GM19324 (cell line): ENCODE measurements around the gene TMEM91.

Experiments used
- ATAC-seq: cut with Tn5 transposase; IDR thresholded peaks from one replicate; pipeline ENCODE4 v1.9.1; 2021; ENCODE audit warnings: mild to moderate bottlenecking, moderate library complexity; ENCODE audit not compliant: unreplicated experiment, low FRiP score

The TMEM91 gene

DNA sequence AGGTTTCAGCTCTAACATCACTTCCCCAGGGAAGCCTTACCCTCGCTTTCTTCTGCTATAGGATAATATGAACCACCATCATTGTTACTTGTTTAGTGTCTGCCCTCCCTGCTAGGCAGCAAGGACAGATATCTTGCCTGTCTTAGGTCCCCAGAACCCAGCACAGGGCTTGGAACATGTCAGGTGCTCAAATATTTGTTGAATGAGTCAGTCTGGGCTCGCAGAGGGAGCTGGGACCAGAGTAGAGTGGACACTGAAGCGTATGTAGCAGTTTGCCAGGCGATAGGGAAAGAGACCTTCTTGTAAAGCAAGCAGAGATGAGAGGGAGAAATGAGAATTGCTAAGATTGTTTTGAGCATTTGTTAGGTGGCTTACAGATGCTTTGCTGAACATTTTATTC lies 33.0 kb downstream of the TMEM91 start:
- no peak for ATAC-seq

DNA sequence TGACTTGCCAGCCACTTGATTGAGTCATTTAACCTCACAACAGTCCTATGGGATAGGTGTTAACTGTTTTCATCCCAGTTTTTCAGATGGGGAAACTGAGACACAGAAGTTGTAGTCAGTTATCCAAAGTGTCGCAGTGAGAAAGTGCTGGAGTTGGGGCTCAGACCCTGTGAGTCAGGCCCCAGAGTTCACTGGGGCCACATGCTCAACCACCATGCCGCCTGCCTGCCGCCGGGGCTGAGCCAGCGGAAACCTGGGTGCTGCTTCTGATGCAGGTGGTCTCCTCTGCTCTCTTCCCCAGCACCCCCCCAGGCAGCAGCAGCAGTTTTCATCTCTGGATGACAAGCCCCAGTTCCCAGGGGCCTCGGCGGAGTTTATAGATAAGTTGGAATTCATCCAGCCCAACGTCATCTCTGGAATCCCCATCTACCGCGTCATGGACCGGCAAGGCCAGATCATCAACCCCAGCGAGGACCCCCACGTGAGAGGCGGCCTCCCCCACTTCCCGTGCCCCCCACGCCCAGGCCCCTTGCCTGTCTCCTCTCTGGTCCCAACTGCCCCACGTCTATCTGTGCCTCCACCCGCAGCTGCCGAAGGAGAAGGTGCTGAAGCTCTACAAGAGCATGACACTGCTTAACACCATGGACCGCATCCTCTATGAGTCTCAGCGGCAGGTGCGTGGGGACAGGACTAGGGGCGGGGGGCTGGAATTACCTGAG lies 34.2 kb downstream of the TMEM91 start:
- no peak for ATAC-seq

DNA sequence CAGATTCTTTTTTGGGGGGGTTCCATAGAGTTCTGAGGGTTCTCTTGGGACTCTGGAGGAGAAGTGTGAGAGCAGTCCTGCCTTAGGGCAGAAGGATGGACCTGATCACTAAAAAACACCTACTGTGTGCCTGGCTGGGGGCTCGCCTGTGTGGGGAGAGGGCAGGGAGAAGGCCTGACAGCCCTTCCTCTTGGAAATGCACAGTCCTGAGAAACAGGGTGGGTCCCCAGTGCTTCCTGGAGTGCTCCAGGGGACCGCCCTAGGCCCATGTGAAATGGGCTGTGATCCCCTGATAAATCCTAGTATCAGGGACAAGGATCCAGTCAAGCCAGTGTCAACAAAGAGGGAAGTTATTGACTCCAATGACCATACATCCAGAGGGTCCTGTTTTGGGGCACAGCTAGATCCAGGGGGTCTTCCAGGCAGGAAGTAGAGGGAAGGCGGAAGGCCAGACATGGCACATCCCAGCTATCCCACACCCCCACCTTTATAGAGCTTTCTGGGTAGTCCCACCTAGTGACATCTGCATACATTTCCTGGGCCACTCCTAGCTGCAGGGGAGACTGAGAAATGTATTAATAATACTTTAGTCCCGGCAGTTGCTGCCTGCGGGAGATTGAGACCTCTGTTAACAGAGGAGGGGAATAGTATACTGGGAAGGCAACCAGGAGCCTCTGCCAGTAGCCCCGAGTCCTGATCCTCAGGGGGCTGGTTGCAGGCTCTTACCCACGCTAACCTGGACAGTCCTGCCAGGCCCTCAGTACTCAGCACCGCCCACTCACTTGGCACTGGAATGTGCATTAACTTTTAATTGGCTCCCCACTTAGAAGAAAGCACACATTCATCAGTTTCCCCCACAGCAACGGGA lies 35.0 kb downstream of the TMEM91 start:
- ATAC-seq = no peak

DNA sequence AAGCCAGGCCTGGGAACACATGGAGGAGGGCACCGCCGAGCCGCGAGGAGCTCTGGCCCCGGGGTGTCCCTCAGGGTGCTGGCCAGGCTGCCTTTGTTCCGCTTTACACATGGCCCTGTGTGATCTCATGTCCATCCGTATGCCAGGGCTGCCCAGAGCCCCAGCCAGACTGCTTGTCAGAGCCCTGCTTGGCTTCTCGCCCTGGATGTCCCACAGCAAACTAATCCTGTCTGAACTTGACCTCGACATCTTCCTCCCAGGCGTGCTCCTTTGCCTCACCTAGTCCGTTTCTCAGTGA lies 35.6 kb downstream of the TMEM91 start:
- ATAC-seq = no peak

DNA sequence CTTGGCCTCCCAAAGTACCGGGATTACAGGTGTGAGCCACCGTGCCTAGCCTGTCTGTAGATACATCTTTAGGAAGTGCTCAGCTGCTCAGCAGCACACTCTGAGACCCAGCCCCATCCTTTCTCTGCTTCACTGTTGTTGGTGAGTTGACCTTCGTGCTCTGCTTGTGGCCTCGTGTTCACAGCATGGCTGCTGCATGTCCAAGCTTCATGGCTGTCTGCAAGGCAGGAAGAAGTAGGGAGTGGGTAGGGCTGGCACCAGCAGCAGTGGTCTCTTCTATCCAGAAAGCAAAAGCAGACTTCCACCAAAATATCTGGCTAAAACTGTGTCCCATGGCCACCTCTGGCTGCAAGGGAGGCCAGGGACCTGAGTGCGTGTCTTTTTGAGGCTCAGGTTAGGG lies 36.6 kb downstream of the TMEM91 start:
- no peak for ATAC-seq

DNA sequence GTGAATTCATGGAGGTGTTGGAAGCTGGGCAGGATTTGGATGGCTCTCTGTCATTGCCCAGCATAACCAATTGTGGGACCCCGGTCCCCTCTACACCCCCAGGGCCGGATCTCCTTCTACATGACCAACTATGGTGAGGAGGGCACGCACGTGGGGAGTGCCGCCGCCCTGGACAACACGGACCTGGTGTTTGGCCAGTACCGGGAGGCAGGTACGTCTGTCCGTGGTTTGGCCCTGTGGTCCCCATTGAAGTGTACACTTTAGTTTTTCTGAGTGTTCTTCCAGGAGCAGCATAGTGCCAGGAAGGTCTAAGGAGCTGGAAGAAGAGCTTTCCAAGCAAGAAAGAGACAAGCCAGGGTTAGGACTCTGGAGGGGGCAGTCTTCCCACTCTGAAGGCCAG lies 37.6 kb downstream of the TMEM91 start:
- no peak for ATAC-seq

DNA sequence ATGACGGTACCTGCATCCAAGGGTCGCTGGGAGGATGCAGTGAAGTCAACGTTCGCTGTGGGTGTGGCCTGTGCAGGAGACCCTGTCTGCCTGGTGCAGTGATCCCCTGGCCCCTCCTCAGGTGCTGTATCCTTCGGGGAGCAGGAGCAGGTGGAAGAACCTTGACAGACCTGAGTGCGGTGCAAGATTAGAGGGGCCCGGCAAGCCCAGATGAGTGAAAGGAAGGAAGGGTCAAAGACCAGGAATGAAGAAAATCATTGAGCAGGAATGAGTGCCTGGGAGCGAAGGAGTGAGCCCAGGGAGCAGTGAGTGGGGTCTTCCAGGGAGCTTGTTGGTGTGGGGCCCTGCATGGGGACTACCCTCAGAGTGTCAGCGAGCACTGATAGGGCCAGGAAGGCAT lies 38.1 kb downstream of the TMEM91 start:
- no peak for ATAC-seq

DNA sequence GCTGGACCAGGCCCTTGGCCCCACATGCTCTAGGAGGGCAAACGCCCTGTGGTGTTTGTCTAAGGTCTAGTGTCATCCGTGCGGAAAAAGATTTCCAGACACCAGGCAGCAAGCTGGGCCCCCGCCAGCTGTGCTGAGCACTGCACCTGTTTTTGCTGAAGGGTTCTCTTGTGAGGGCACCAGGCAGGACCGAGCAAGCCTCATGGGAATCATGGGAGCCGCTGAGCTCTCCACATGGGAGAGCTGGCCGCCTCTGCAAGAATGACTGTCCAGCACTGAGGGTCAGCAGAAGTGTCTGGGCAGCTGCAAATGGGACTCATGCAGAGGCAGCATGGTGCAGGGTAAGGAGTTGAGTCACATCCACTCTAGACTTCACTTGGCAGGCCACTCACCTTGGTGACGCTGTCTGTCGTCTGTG lies 38.8 kb downstream of the TMEM91 start:
- ATAC-seq = no peak

DNA sequence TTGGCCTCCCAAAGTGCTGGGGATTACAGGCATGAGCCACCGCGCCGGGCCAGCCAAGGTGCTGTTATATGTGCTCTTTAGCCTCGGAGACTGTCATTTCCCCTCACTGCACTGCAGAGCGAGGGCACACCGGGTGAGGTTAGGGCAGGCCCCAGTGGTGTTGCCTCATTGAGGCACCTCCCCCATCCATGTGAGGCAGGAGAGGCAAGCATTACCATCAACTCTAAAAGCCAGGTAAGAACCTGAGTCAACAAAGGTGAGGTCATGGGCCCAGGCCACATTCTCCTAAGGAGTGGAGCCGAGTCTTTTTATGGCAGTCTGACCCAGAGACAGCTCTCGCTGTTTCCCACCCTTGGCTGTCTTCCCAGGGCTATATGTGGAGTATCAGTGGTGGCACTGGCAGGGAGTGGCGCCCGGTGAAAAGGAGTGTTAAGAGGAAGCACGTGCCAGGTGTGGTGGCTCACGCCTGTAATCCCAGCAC lies 39.9 kb downstream of the TMEM91 start:
- no peak for ATAC-seq

DNA sequence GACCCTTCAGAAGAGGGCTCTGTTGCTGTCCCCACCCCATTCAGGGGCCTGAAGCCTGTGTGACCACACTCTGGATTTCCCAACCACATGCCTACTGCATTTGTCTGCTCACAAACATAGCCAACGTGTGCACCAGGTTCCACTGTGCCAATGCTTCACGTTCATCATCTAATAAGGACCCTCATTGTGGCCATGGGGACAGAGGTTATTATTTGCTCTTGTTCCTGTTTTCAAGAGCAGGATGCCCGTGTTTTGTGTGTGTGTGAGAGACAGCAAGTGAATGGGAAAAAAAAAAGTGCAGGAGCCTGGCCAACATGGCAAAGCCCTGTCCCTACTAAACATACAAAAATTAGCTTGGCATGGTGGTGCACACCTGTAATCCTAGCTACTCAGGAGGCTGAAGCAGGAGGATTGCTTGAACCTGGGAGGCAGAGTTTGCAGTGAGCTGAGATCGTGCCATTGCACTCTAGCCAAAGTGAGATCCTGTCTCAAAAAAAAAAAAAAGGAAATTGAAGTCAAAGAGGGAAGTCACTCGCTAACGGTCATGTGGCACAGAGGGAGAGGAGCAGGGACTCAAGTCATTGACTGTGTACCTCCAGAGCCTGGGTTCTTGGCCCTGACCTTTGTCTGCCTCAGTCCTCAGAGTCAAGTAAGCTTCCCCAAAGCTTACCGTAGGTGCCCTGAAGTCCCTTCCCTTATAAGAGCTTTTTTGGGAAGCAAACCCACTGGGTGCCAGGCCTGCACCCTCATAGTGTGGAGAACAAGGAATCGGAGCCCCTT lies 44.0 kb downstream of the TMEM91 start:
- ATAC-seq = no peak

DNA sequence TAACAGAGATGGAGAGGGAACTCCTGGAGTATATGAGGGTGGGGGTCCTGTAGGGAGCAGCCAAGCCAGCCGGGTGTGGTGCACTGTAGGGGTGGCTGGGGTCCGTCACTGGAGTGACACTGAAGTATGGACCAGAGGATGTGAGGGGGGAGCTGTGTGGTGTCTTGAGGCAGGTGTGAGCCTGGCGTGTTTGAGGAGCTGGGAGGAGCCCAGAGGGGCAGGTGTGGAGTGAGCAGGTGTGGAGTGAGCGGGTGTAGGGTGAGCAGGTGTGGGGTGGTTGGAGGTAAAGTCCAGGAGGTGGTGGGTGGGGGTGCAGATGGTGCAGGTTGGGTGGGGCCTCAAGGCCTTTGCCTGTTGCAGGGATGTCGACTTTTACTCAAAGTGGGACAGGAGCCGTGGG lies 45.0 kb downstream of the TMEM91 start:
- ATAC-seq = no peak

DNA sequence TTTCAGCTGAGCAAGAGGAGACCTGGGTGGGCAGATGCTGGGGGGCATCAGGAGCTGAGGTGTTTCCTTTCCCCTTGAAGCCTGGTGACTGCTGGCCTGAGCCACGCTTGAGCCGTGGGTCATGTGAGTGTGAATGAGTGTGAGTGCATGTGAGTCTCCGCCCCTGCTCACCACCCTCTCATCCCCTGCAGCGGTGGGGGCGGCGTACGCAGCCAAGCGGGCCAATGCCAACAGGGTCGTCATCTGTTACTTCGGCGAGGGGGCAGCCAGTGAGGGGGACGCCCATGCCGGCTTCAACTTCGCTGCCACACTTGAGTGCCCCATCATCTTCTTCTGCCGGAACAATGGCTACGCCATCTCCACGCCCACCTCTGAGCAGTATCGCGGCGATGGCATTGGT lies 45.6 kb downstream of the TMEM91 start:
- ATAC-seq = no peak

DNA sequence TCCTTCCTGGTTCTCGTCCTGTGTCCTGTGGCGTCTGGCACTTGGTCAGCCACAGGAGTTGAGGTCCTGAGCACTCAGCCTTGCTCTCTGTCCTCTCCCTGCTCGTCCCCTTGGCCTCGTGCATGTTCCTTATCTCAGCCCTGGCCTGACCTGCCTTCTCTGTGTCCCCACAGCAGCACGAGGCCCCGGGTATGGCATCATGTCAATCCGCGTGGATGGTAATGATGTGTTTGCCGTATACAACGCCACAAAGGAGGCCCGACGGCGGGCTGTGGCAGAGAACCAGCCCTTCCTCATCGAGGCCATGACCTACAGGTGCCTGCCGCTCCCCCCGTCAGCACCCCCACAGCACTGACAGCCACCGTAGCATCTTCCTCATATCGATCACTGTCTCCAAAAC lies 46.1 kb downstream of the TMEM91 start:
- ATAC-seq = no peak

DNA sequence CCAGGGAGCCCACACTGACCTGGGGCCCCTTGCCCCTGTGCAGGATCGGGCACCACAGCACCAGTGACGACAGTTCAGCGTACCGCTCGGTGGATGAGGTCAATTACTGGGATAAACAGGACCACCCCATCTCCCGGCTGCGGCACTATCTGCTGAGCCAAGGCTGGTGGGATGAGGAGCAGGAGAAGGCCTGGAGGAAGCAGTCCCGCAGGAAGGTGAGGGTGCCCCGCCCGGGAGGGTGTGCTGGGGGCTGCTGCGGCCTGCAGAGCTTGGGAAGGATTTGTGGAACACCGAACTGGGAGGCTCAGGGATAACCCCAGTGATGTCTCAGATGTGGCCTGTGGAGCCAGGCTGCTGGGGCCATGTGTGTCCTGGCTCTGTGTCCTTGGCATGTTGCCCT lies 46.6 kb downstream of the TMEM91 start:
- ATAC-seq = no peak

DNA sequence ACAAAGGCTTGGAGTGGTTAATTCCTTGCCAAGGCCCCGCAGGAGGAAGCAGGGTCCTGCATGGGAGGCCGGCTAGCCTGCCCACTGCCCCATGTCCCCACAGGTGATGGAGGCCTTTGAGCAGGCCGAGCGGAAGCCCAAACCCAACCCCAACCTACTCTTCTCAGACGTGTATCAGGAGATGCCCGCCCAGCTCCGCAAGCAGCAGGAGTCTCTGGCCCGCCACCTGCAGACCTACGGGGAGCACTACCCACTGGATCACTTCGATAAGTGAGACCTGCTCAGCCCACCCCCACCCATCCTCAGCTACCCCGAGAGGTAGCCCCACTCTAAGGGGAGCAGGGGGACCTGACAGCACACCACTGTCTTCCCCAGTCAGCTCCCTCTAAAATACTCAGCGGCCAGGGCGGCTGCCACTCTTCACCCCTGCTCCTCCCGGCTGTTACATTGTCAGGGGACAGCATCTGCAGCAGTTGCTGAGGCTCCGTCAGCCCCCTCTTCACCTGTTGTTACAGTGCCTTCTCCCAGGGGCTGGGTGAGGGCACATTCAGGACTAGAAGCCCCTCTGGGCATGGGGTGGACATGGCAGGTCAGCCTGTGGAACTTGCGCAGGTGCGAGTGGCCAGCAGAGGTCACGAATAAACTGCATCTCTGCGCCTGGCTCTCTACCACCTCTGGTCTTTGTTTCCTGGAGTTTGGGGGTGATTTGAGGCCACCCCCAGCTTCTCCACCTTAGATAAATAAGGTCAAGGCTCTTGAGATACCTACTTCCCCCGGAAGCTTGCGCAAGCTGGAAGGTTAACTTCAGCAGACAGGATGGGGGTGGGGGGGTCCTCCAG lies 48.2 kb downstream of the TMEM91 start:
- ATAC-seq = no peak

DNA sequence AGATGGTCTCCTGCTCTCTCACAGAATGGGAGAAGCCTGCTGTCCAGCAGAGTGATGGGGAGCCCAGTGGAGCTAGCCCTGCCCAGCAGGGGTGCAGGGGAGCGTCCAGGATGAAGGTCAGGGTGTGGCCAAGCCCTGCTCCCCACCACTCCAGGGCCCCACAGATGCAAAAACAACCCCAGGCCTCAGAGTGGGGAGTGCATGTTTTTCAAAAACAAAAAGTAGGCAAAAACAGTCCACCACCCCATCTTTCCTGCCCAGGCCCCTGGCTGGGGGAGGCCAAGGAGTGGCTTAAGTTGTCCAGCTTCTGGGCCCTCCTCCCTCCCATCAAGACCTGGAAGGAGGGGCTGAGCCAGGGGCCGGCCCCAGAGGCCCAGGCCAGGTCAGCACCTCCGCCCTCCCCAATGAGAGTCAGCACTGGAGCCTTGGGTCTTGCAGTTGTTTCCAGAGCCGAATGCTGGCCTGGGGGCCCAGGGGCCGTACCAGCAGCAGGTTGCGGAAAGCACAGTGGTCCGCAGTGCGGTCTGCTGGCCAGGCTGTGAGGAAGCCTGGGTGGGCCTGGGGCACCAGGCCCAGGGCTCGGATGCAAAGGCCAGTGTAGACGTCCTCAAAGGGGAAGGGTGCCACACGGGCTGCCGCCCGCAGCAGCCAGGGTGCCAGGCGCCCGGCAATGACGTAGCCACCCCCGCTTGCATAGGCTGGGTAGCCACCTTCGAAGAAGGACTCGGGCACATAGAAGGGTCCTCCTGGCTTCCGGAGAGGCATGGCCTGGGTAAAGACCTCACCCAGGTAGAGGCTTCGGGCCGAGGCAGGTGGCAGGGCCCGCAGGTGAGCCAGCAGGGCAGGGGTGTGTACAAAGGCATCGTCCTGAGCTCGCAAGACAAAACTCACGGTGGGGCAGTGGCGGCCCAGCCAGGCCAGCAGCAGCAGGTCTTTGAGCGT lies 49.1 kb downstream of the TMEM91 start:
- no peak for ATAC-seq

DNA sequence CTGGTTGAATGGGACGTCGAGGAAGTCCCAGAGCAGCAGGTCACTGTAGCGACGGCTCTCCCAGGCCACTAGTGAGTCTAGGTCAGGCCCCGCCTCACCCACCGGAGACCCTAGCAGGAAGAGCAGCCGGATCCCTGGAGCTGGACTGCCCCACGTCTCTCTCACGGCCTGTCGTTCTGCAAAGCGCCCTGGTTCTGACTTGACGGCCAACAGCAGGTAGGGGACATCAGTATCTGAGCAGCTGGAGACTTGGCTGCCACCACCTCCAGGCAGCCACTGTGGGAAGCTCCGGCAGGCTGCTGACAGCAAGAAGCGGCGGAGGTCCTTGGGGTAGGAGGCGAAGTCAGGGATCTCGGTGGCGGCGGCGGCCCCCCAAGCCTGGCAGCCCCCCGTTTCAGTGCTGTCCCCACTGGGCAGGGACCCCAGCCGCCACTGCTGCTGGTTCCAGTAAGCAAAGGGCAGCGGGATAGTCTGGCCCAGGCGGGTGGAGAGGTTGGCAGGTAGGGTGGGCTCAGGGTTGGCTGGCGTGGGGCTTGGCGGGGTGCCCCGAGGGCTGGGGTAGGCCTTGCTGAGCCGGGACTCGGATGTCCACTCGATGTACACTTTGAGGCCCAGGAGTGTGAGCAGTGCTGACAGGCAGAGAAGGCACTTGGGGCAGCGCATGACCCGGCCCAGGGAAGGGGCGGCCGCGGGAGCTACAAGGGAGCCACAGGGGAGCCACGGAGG lies 49.9 kb downstream of the TMEM91 start:
- no peak for ATAC-seq

DNA sequence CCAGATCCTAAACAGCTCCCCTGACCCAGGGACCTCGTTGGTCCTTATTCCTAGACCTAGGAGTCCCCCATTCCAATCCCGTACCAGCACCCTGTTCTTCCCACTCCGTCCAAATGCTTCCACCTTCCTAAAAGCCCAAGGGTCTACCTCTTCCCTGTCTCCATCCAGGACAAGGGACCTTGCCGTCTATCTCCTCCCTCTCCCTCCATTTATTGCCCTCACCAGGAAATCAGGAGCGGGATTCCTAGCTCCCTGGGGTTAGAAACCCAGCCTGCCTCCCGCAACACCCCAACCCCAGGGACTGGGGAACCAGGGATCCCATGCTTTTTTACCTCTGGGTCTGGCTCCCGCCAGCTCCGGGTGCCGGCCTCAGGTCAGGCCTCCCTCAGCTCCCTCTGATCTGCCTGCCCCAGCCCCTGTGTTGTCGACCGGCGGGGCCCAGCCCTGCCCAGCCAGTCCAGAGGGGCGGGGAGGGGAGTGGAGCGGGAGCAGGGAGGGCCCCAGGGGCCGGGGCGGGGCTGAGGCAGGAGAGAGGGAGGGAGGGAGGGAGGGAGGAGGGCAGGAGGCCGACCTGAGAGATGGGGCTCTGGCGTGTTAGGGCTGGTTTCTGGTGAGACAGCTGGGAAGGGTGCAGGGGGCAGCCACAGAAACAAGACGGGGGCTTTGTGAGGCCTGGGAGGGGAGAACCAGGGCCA lies 50.8 kb downstream of the TMEM91 start, which contains the start of gene B3GNT8:
Gene B3GNT8 (minus strand): TSS at position 423 of the 695 bp plus-strand sequence. CDS start 596 bp downstream, outside the sequence.
- no peak for ATAC-seq
